SK-N-SH (cell line): ENCODE data around the gene OGFRL1. TPM values are rescaled to one million over a fixed set of nuclear protein-coding genes. Genes with fewer than 3 reads are reported as not detected.

Experiments used
- CTCF ChIA-PET: fragments of 300-600, 350-600 bp; formaldehyde crosslinking; extraction: SDS; loops from one replicate; lab custom pipeline; 2021; lab: Yijun Ruan, JAX
- POLR2A ChIA-PET: fragments of 350-600 bp; sonication (Branson Sonifier 250); formaldehyde crosslinking; extraction: SDS; loops from one replicate; lab custom pipeline; 2020; ENCODE audit warnings: antibody characterized with exemption, inconsistent platforms; lab: Yijun Ruan, JAX
- DNase-seq: peaks from one replicate; pipeline ENCODE4 v3.0.0; 2012
- H2AFZ ChIP-seq: fragments of 200-600 bp; sonication (generic); 2 replicates; pipeline ENCODE4 v1.8.1; 2016; ENCODE audit warnings: antibody characterized with exemption, mild to moderate bottlenecking, low read depth
- H3F3A ChIP-seq: fragments of 200-600 bp; sonication (generic); replicated peaks from 2 replicates; pipeline ENCODE3; 2016; ENCODE audit warnings: antibody characterized with exemption, mild to moderate bottlenecking; ENCODE audit not compliant: insufficient read depth
- H3K27ac ChIP-seq, 2 experiments: fragments of 200-500 bp in 1 of 2; fragments of 200-600 bp in 1 of 2; sonication (Bioruptor generic) in 1 of 2; sonication (generic), shearing (Covaris generic) in 1 of 2; 2 replicates each; pipeline versions ENCODE4 v1.5.1 to v1.6.1; 2014 to 2016; ENCODE audit warnings: low read depth in 2 of 2, inconsistent platforms in 1 of 2, low read length in 1 of 2, mild to moderate bottlenecking in 1 of 2, mixed read lengths in 1 of 2
- H3K27me3 ChIP-seq: fragments of 200-600 bp; sonication (generic), shearing (Covaris generic); 2 replicates; pipeline ENCODE4 v1.6.1; 2016; ENCODE audit warnings: mixed run types; ENCODE audit not compliant: insufficient read depth
- H3K36me3 ChIP-seq, 2 experiments: fragments of 200-500 bp in 1 of 2; fragments of 200-600 bp in 1 of 2; sonication (Bioruptor generic) in 1 of 2; sonication (generic) in 1 of 2; replicated peaks in 1 of 2; 2 replicates each; pipeline versions ENCODE3 to v1.5.1; 2014 to 2016; ENCODE audit warnings: low read length in 1 of 2, mild to moderate bottlenecking in 1 of 2; ENCODE audit not compliant: insufficient read depth in 2 of 2, control insufficient read depth in 1 of 2
- H3K4me1 ChIP-seq, 2 experiments: fragments of 200-500 bp in 1 of 2; fragments of 200-600 bp in 1 of 2; sonication (Bioruptor generic) in 1 of 2; sonication (generic), shearing (Covaris generic) in 1 of 2; 2 replicates each; pipeline versions ENCODE4 v1.5.1 to v1.6.1; 2014 to 2016; ENCODE audit warnings: low read depth in 1 of 2, low read length in 1 of 2, mixed run types in 1 of 2; ENCODE audit not compliant: insufficient read depth in 2 of 2, control insufficient read depth in 1 of 2
- H3K4me2 ChIP-seq: fragments of 200-600 bp; sonication (generic), shearing (Covaris generic); 2 replicates; pipeline ENCODE4 v1.6.1; 2017; ENCODE audit warnings: mixed run types
- H3K4me3 ChIP-seq, 2 experiments: fragments of 200-500 bp in 1 of 2; fragments of 200-600 bp in 1 of 2; sonication (Bioruptor generic) in 1 of 2; sonication (generic), shearing (Covaris generic) in 1 of 2; 2 replicates each; pipeline versions ENCODE4 v1.5.1 to v1.8.1; 2014 to 2016; ENCODE audit warnings: low read depth in 2 of 2, inconsistent platforms in 1 of 2, low read length in 1 of 2, mild to moderate bottlenecking in 1 of 2, mixed read lengths in 1 of 2, moderate library complexity in 1 of 2
- H3K79me2 ChIP-seq: fragments of 200-600 bp; sonication (generic); 2 replicates; pipeline ENCODE4 v1.8.1; 2017; ENCODE audit warnings: mild to moderate bottlenecking; ENCODE audit not compliant: insufficient read depth
- H3K9ac ChIP-seq: fragments of 200-600 bp; sonication (generic); 2 replicates; pipeline ENCODE4 v1.6.1; 2017; ENCODE audit warnings: mixed run types
- H3K9me2 ChIP-seq: fragments of 200-600 bp; sonication (generic); 2 replicates; pipeline ENCODE4 v1.6.1; 2017; ENCODE audit warnings: mixed run types
- H3K9me3 ChIP-seq: fragments of 200-600 bp; sonication (generic); 2 replicates; pipeline ENCODE4 v1.6.1; 2017; ENCODE audit warnings: mixed run types, mild to moderate bottlenecking, moderate library complexity
- H4K20me1 ChIP-seq: fragments of 200-600 bp; sonication (generic); 2 replicates; pipeline ENCODE4 v1.6.1; 2017; ENCODE audit warnings: mild to moderate bottlenecking, mixed run types; ENCODE audit not compliant: insufficient read depth
- CHD2 ChIP-seq: fragments of 150-350 bp; IDR thresholded peaks from 2 replicates; pipeline ENCODE4 v1.6.1; 2018; ENCODE audit warnings: low read length; ENCODE audit not compliant: partially characterized antibody
- FOSL2 ChIP-seq: IDR thresholded peaks from 2 replicates; pipeline ENCODE4 v1.4.0; 2012; ENCODE audit warnings: low read depth, mild to moderate bottlenecking, moderate library complexity, borderline replicate concordance
- IRF3 ChIP-seq: fragments of 150-350 bp; IDR thresholded peaks from 2 replicates; pipeline ENCODE4 v1.6.1; 2016; ENCODE audit warnings: mild to moderate bottlenecking, low read depth, low read length
- JUND ChIP-seq: IDR thresholded peaks from 2 replicates; pipeline ENCODE4 v1.4.0; 2012
- MAX ChIP-seq: IDR thresholded peaks from 2 replicates; pipeline ENCODE4 v1.4.0; 2012; ENCODE audit warnings: low read depth
- MEF2A ChIP-seq: IDR thresholded peaks from 2 replicates; pipeline ENCODE4 v1.4.0; 2012; ENCODE audit warnings: low read depth, borderline replicate concordance
- PBX3 ChIP-seq: IDR thresholded peaks from 2 replicates; pipeline ENCODE4; 2012
- USF1 ChIP-seq: IDR thresholded peaks from 2 replicates; pipeline ENCODE4 v1.4.0; 2012; ENCODE audit warnings: low read depth, borderline replicate concordance
- ZBTB33 ChIP-seq: IDR thresholded peaks from 2 replicates; pipeline ENCODE4 v1.4.0; 2012; ENCODE audit warnings: low read depth, borderline replicate concordance
- WGBS: methylation state at CpG from one replicate; pipeline ENCODE4 v1.1.6; 2017; ENCODE audit warnings: low lambda C conversion rate; 5-methylcytosine and 5-hydroxymethylcytosine counted together
- polyA plus RNA-seq, 3 experiments: library from polyadenylated mRNA; depleted of rRNA; stranded (reverse); fragments of >200 nt; gene quantifications; 2 replicates each; pipeline ENCODE4 v1.2.3, GENCODE V29; 2012

Gene OGFRL1
- polyA plus RNA-seq, 1 of the 3 experiments (the other 2 are of a cell fraction): 2.4 TPM

GRCh38 chr6:71321314-71321713 lies 32.7 kb downstream of the OGFRL1 start:
- ChIA-PET POLR2A (no interaction called here), CTCF (interaction anchor here (1.6 to 1.7 kb wide), 2 partner anchors 10 to 131 kb away, joined by 4 read pairs; no protein-coding TSS in a partner anchor)
- no peaks in the 10 kb centered on the region for H3K9me3 ChIP-seq

GRCh38 chr6:71324194-71324785 lies 35.7 kb downstream of the OGFRL1 start:
- Histone ChIP-seq H2AFZ (no peak overlapping the region), H3K4me3 (no peak overlapping the region), H3K9ac (no peak overlapping the region), H3K79me2 (no peaks in the 10 kb centered on the region), H3K4me2 (no peak overlapping the region), H4K20me1 (no peaks in the 10 kb centered on the region), H3K9me3 (no peaks in the 10 kb centered on the region), H3K9me2 (no peaks in the 10 kb centered on the region), H3K27me3 (no peaks in the 10 kb centered on the region), H3K4me1 (no peaks in the 10 kb centered on the region; a peak in 1 of 4 replicates), H3F3A (no peaks in the 10 kb centered on the region), H3K27ac (no peak overlapping the region), H3K36me3 (no peaks in the 10 kb centered on the region)
- DNase-seq: no peak
- CTCF ChIA-PET: interaction anchor here (1.1 kb wide), 1 partner anchor 9 kb away, joined by 5 read pairs; no protein-coding TSS in a partner anchor
- 40% methylated on average over 3 of the region's 5 CpGs for WGBS
- POLR2A ChIA-PET: no interaction called here
- TF ChIP-seq FOSL2 (no peak), USF1 (no peak), ZBTB33 (no peak), MEF2A (no peak), CHD2 (no peak), PBX3 (no peak), JUND (no peak), IRF3 (no peak)

More at GRCh38 chr6:71321314-71321713, 32.7 kb downstream of the OGFRL1 start:
- no peak for TF ChIP-seq MAX
- TF ChIP-seq PBX3: no peak
- no peak for TF ChIP-seq IRF3
- Histone ChIP-seq H3K4me3 (no peak overlapping the region), H3K27me3 (no peaks in the 10 kb centered on the region), H3K79me2 (no peaks in the 10 kb centered on the region), H3K27ac (no peak overlapping the region), H3K9ac (no peak overlapping the region), H3K4me2 (no peak overlapping the region), H3K36me3 (no peaks in the 10 kb centered on the region), H3K4me1 (no peaks in the 10 kb centered on the region; a peak in 1 of 4 replicates), H3K9me2 (no peaks in the 10 kb centered on the region), H3F3A (no peaks in the 10 kb centered on the region), H4K20me1 (no peaks in the 10 kb centered on the region), H2AFZ (no peak overlapping the region)
- no peak for DNase-seq
